HG02884 (cell line): ENCODE measurements around the gene ZNF831.

Experiments used
- ATAC-seq: cut with Tn5 transposase; IDR thresholded peaks from one replicate; pipeline ENCODE4 v1.9.1; 2021; ENCODE audit warnings: mild to moderate bottlenecking, moderate library complexity; ENCODE audit not compliant: unreplicated experiment

ZNF831 gene

GRCh38 chr20:59240006-59240405 is 76.4 kb downstream of the ZNF831 start:
- ATAC-seq = no peak

GRCh38 chr20:59242714-59243626 is 79.3 kb downstream of the ZNF831 start:
- no peak for ATAC-seq

GRCh38 chr20:59246691-59247400 is 83.2 kb downstream of the ZNF831 start:
- ATAC-seq = no peak

GRCh38 chr20:59247731-59248684 is 84.4 kb downstream of the ZNF831 start:
- ATAC-seq = no peak

- ATAC-seq = no peak
These were observed 86.7 kb downstream of the ZNF831 start for GRCh38 chr20:59250293-59250692.

- no peak for ATAC-seq
These were observed 89.7 kb downstream of the ZNF831 start for GRCh38 chr20:59253325-59253724.

GRCh38 chr20:59253779-59254319 is 90.2 kb downstream of the ZNF831 start:
- ATAC-seq = no peak

- ATAC-seq = no peak
These were observed 91.6 kb downstream of the ZNF831 start for GRCh38 chr20:59255256-59255655.

GRCh38 chr20:59258221-59258621 is 94.6 kb downstream of the ZNF831 start:
- ATAC-seq = no peak

GRCh38 chr20:59259946-59260345 is 96.3 kb downstream of the ZNF831 start:
- ATAC-seq = no peak

- ATAC-seq = no peak
These were observed 101.7 kb downstream of the ZNF831 start for GRCh38 chr20:59265298-59265697.

GRCh38 chr20:59268870-59269269 is 105.2 kb downstream of the ZNF831 start:
- ATAC-seq = no peak

GRCh38 chr20:59269411-59270025 is 105.9 kb downstream of the ZNF831 start:
- ATAC-seq = no peak

GRCh38 chr20:59270380-59270779 is 106.8 kb downstream of the ZNF831 start:
- ATAC-seq = no peak

GRCh38 chr20:59273739-59274357 is 110.2 kb downstream of the ZNF831 start:
- no peak for ATAC-seq

- no peak for ATAC-seq
These were observed 113.3 kb downstream of the ZNF831 start for GRCh38 chr20:59276938-59277337.

- no peak for ATAC-seq
These were observed 120.8 kb downstream of the ZNF831 start for GRCh38 chr20:59284470-59284869.

- no peak for ATAC-seq
These were observed 126.4 kb downstream of the ZNF831 start for GRCh38 chr20:59289994-59290393.

- no peak for ATAC-seq
These were observed 128.2 kb downstream of the ZNF831 start for GRCh38 chr20:59291740-59292383.
